ENCODE results near the gene PNLDC1.

Gene PNLDC1

DNA sequence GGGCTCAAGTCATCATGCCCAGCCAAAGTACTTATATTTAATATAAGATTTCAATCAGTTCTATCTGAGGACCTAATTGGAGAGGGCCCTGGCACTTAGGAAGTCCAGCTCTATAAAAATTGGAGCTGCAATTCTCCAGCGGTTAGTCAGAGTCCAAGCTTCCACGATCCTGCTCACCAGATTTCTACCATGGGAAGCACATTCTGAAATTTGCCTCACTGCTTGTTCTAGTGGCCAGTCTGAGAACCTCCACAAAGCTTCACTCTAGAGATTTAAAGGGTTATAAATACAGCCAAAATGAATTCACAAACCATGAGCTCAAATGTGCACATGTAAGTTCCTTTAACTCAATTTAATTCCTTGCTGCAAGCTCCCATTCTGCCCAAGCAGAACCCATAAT is 33.5 kb downstream of the PNLDC1 start:
- H4K20me1 ChIP-seq (ENCODE audit: control insufficient read depth, insufficient read depth, low read depth, low read length) = no peaks in the 10 kb centered on the region
- H3K4me3 ChIP-seq (ENCODE audit: low read length) = no peak overlapping the region
- H3K9me3 ChIP-seq (ENCODE audit: control insufficient read depth, insufficient read depth, low read length) = no peaks in the 10 kb centered on the region
- TF ChIP-seq EZH2phosphoT487 (IDR thresholded peaks at IDR 0.05; ENCODE audit: borderline replicate concordance, low read length) = no peak
- TF ChIP-seq, protein P1, sequence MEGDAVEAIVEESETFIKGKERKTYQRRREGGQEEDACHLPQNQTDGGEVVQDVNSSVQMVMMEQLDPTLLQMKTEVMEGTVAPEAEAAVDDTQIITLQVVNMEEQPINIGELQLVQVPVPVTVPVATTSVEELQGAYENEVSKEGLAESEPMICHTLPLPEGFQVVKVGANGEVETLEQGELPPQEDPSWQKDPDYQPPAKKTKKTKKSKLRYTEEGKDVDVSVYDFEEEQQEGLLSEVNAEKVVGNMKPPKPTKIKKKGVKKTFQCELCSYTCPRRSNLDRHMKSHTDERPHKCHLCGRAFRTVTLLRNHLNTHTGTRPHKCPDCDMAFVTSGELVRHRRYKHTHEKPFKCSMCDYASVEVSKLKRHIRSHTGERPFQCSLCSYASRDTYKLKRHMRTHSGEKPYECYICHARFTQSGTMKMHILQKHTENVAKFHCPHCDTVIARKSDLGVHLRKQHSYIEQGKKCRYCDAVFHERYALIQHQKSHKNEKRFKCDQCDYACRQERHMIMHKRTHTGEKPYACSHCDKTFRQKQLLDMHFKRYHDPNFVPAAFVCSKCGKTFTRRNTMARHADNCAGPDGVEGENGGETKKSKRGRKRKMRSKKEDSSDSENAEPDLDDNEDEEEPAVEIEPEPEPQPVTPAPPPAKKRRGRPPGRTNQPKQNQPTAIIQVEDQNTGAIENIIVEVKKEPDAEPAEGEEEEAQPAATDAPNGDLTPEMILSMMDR (IDR thresholded peaks at IDR 0.05; ENCODE audit: low read depth, low read length, poor library complexity, severe bottlenecking) = no peak
- H3K79me2 ChIP-seq (ENCODE audit: control insufficient read depth, low read length) = no peaks in the 10 kb centered on the region
- H3K27me3 ChIP-seq (ENCODE audit: control insufficient read depth, low read length) = peaks cover 7% of the 10 kb centered on the region
- H3K4me2 ChIP-seq (ENCODE audit: low read length) = no peak overlapping the region
- no peaks in the 10 kb centered on the region for H3K36me3 ChIP-seq (ENCODE audit: control insufficient read depth, low read length)
- H3K4me1 ChIP-seq (ENCODE audit: control insufficient read depth, low read length) = peaks cover 39% of the 10 kb centered on the region
- no peaks in the 10 kb centered on the region for H3F3A ChIP-seq (ENCODE audit: control insufficient read depth, insufficient read depth)
- H3K9me2 ChIP-seq (replicated peaks; ENCODE audit: control insufficient read depth, low read length) = no peaks in the 10 kb centered on the region
- no peak overlapping the region for H3K27ac ChIP-seq (ENCODE audit: low read depth, low read length)

DNA sequence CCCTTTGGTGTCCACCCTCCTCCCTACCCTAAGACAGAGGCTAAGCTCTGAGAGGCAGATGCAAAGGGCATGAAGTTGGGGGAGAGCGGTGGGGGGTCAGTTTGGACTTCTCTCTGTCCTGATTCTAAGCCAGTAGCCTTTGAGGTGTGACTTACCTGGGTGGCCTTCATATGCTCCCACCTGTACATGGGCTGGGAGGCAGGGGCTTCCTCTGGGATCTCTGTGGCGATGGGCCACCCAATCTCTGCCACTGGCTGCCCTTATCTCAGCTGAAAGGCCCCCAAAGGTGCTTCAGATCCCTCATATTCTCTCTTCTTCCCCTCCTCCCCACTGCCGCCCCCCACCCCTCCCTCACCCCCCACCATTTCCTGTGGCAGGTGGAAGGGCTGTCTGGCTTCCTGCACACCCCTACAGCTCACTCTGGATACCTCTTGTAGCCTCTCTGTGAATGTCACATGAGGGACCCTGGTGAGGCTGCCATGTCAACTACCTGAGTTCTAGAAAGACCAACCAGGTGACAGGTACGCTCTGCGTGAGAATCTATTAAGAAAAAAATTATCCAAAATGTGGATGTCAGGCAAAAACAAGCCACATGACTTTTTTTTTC is 34.0 kb downstream of the PNLDC1 start:
- H3K9me3 ChIP-seq (ENCODE audit: control insufficient read depth, insufficient read depth, low read length) = no peaks in the 10 kb centered on the region
- H3K79me2 ChIP-seq (ENCODE audit: control insufficient read depth, low read length) = no peaks in the 10 kb centered on the region
- H3K27me3 ChIP-seq (ENCODE audit: control insufficient read depth, low read length) = peaks cover 7% of the 10 kb centered on the region
- H4K20me1 ChIP-seq (ENCODE audit: control insufficient read depth, insufficient read depth, low read depth, low read length) = no peaks in the 10 kb centered on the region
- H3K36me3 ChIP-seq (ENCODE audit: control insufficient read depth, low read length) = no peaks in the 10 kb centered on the region
- H3K9me2 ChIP-seq (replicated peaks; ENCODE audit: control insufficient read depth, low read length) = no peaks in the 10 kb centered on the region
- H3K4me2 ChIP-seq (ENCODE audit: low read length) = peak overlapping the region; percentile 19; the same call in 1 of the 2 replicates
- no peak overlapping the region for H3K4me3 ChIP-seq (ENCODE audit: low read length)
- H3F3A ChIP-seq (ENCODE audit: control insufficient read depth, insufficient read depth) = no peaks in the 10 kb centered on the region
- TF ChIP-seq, protein P1 (IDR thresholded peaks at IDR 0.05; ENCODE audit: low read depth, low read length, poor library complexity, severe bottlenecking) = no peak
- no peak for TF ChIP-seq EZH2phosphoT487 (IDR thresholded peaks at IDR 0.05; ENCODE audit: borderline replicate concordance, low read length)
- no peak overlapping the region for H3K27ac ChIP-seq (ENCODE audit: low read depth, low read length)
- peaks cover 34% of the 10 kb centered on the region for H3K4me1 ChIP-seq (ENCODE audit: control insufficient read depth, low read length)

DNA sequence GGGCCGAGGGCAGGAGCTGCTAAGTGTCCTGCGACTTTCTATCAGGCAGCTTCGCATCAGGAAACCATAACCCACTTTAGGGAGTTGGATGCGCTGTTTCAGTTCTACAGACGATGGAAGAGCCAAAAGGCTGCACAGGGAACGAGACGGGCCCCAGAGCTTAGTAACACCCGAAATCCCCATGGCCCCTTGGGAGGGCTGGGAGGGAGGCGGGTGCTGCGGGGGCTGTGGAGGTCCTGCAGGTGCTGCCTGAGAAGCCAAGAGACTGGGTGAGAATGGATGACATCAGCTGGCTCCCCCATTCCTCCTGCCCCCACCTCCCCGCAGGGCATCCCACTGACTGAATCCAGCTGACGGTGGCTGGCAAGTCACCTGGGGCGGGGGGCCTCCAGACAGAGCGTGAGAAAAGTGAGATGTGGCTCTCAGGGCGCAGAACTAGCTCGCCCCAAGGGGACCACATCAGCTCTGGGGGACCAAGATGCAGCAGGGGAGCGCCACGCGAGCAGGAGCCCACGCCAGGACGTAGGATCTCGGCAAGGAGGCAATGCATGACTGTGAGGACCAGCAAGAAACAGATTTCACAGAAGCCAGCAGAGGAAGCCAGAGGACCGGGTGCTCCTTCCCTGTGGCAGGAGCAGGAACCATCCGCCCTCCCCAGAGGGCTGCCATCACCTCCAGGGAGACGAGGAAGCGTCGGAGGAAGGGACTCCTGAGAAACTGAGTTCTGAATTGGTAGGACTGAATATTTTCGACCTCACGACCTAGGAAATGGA is 36.8 kb downstream of the PNLDC1 start:
- H3K36me3 ChIP-seq (ENCODE audit: control insufficient read depth, low read length) = no peaks in the 10 kb centered on the region
- H3K4me3 ChIP-seq (ENCODE audit: low read length) = no peak overlapping the region
- no peak for TF ChIP-seq EZH2phosphoT487 (IDR thresholded peaks at IDR 0.05; ENCODE audit: borderline replicate concordance, low read length)
- TF ChIP-seq, protein P1 (IDR thresholded peaks at IDR 0.05; ENCODE audit: low read depth, low read length, poor library complexity, severe bottlenecking) = no peak
- H3K4me2 ChIP-seq (ENCODE audit: low read length) = no peak overlapping the region
- no peaks in the 10 kb centered on the region for H3K79me2 ChIP-seq (ENCODE audit: control insufficient read depth, low read length)
- H3K27ac ChIP-seq (ENCODE audit: low read depth, low read length) = no peak overlapping the region
- no peaks in the 10 kb centered on the region for H3F3A ChIP-seq (ENCODE audit: control insufficient read depth, insufficient read depth)
- H4K20me1 ChIP-seq (ENCODE audit: control insufficient read depth, insufficient read depth, low read depth, low read length) = no peaks in the 10 kb centered on the region
- H3K27me3 ChIP-seq (ENCODE audit: control insufficient read depth, low read length) = peaks cover 14% of the 10 kb centered on the region
- H3K4me1 ChIP-seq (ENCODE audit: control insufficient read depth, low read length) = peaks cover 16% of the 10 kb centered on the region
- H3K9me3 ChIP-seq (ENCODE audit: control insufficient read depth, insufficient read depth, low read length) = no peaks in the 10 kb centered on the region
- no peaks in the 10 kb centered on the region for H3K9me2 ChIP-seq (replicated peaks; ENCODE audit: control insufficient read depth, low read length)
